ENCODE data around the gene SFXN5.

The SFXN5 gene

DNA sequence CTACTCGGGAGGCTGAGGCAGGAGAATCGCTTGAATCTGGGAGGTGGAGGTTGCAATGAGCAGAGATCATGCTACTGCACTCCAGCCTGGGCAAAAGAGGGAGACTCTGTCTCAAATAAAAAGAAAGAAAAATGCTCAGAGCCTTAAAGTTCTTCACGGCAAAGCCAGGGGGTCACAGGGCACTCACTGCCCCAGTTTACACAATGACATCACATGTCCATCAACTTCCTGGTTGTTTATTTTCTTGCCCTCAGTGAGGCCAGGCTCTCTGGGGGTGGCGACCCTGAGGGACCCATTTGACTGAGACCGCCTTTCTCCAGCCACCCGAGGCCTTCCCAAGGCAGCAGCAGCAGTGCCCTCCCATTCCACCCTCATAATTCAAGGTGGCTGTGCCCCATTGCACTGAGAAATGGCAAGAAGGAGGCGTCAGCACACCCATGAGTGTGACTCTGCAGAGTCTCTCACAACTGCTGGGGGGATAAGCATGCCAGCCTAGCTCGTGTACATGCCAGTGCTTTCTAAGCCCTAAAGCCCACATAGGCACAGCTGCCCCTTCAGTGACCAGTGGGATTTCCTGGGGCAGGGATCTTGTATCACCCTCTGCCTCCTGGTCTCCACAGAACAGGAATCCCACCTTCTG, 50.0 kb downstream of the SFXN5 start:
- DNase-seq (ENCODE audit: low read depth, low spot score), result no peak

- no peak for DNase-seq (ENCODE audit: low read depth, low spot score)
Observed at GRCh38 chr2:73020657-73021370, 50.7 kb downstream of the SFXN5 start.

DNA sequence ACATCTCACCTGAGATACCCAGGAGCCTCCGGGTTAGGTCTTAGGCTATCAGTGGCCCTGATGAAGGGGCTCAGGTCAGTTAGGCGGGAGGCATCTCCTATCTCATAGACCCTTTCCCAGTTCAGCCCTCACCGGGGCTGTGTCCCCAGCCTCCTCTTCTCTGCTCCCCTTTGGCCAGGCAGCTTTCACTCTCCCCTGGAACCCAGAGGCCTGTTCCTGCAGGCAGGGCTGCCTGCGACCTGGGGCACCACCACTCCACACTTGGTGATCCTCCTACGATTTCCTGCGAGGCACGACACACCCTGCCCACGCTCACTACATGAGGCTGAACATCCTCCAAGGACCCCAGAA, 51.2 kb downstream of the SFXN5 start:
- DNase-seq (ENCODE audit: low read depth, low spot score), result no peak

DNA sequence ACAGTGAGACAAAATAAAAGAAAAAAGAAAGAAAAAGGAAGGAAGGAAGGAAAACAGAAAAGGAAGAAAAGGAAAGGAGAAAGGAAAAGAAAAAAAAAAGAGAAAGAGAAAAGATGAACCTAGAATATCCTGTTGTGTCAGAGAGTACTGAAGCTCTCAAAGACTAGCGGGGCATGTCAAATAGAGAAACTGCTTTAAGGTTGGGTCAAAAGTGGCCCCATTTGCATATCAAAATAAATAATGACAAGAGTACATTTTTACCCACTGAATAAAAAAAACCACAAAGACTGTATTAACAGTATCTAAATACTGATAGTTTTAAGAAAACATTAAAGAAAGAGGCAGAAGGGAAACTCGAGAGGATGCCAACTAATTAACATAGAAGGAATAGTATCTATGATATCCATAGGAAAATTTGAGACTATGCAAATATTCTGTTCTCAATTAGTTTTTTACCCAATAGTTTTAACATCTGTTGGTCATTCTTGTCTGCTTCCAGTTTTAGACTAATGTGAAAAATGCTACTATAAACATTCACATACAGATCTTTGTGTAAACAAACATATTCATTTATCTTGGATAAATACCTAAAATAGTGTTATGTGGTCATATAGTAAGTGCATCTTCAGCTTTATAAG, 53.2 kb downstream of the SFXN5 start:
- no peak for DNase-seq (ENCODE audit: low read depth, low spot score)

DNA sequence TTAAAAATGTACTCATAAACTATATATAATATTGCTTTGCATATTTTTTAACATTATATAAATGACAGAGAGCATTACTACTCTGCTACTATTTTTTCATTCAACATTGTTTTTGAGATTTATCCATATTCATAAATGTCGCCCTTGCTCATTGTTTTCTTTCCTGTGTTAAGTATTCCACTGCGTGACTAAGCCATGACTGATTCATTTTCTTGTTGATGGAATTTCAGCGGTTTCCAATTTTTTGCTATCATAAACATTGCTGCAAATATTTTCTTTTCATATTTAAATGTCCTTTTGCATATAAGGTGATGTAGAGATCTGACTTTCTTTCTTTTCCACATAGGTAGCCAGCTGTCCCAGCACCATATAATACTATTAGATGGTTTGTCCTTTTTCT, 57.6 kb downstream of the SFXN5 start:
- DNase-seq (ENCODE audit: low read depth, low spot score), result no peak

GRCh38 chr2:73009177-73009839, 62.2 kb downstream of the SFXN5 start:
- no peak for DNase-seq (ENCODE audit: low read depth, low spot score)

GRCh38 chr2:73008766-73009135, 62.8 kb downstream of the SFXN5 start:
- DNase-seq (ENCODE audit: low read depth, low spot score), result no peak

DNA sequence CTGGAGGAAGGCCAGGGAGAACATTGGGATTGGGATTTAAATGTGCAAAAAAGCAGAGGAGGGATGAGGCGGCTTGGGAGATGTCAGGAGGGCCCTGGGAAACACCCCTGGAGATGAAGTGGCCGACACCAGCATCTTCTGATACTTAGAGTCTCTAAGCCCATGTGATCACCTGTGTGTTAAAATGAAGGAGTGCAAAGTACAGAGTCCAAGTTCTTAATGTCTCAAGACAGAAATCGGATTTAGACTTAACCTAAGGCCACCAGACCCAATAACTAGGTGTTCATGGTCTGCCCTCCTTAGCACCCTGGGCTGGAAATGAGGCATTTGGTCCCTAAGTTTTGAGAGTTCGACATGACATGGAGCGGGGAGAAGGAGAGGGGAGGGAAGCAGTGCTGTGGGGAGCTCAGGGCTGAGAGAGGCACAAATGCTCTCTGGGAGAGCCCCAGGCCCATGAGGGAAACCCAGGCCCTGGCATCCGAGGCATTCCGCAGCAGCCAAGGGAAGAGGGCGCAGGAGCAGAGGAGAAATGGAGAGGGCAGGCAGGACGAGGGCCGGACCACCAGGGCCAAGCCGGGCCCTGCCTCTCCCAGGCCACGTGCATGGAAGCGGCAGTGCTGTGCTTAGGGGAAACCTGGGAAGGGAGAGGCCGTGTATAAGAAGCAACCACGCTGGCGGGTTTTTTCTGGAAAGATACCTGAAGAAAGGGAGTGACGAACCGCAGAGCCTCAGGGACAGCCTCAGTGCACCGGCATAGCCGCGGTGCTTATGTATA, 63.3 kb downstream of the SFXN5 start:
- DNase-seq (ENCODE audit: low read depth, low spot score), result no peak

- DNase-seq (ENCODE audit: low read depth, low spot score), result no peak
Observed at GRCh38 chr2:73006969-73007710, 64.4 kb downstream of the SFXN5 start.

GRCh38 chr2:73004889-73005596, 66.5 kb downstream of the SFXN5 start:
- DNase-seq (ENCODE audit: low read depth, low spot score), result no peak

GRCh38 chr2:73004466-73004865, 67.0 kb downstream of the SFXN5 start:
- DNase-seq (ENCODE audit: low read depth, low spot score), result no peak

- DNase-seq (ENCODE audit: low read depth, low spot score), result no peak
Observed at GRCh38 chr2:73003027-73003426, 68.5 kb downstream of the SFXN5 start.

GRCh38 chr2:73000808-73001570, 70.5 kb downstream of the SFXN5 start:
- no peak for DNase-seq (ENCODE audit: low read depth, low spot score)

GRCh38 chr2:72999729-73000725, 71.5 kb downstream of the SFXN5 start:
- no peak for DNase-seq (ENCODE audit: low read depth, low spot score)

DNA sequence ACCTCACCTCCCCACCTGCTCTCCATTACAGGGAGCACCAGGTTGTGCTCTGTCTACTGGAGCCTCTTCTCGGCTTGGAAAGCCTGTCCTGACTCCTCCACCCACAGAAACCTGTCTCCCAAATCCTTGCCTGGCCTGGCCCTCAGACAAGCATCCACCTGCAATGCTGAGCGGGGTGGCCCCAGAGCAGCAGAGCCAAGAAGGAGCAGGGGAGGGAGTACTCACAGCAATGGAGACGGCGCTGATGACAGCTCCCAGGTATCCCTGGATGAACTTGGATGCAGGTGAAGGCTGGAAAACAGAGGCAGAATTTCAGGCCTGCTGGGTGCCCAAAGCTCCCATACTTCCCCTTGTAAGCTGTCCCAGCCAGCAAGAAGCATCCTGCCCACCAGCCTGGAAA, 72.8 kb downstream of the SFXN5 start:
- DNase-seq (ENCODE audit: low read depth, low spot score), result no peak

DNA sequence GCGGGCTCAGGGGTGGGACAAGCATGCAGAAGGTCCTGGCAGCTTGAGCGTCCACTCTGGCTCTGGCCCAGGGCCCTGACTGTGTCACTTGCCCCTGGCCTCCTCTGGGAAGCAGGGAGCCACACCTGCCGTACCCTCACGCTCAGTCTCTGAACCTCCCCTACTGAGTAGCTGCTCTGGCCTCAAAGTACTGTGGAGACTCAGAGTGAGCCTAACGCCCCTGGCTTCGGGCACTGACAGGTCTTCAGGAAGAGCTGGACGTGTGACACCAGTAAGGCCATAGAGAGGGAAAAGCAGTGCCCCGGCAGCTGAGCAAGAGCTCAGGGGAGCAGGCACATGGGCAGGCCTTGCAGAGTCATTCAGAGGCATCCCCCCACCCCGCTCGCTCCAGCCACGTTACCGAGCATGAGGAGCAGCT, 73.3 kb downstream of the SFXN5 start:
- DNase-seq (ENCODE audit: low read depth, low spot score), result no peak

- no peak for DNase-seq (ENCODE audit: low read depth, low spot score)
Observed at GRCh38 chr2:72996117-72996502, 75.4 kb downstream of the SFXN5 start.

DNA sequence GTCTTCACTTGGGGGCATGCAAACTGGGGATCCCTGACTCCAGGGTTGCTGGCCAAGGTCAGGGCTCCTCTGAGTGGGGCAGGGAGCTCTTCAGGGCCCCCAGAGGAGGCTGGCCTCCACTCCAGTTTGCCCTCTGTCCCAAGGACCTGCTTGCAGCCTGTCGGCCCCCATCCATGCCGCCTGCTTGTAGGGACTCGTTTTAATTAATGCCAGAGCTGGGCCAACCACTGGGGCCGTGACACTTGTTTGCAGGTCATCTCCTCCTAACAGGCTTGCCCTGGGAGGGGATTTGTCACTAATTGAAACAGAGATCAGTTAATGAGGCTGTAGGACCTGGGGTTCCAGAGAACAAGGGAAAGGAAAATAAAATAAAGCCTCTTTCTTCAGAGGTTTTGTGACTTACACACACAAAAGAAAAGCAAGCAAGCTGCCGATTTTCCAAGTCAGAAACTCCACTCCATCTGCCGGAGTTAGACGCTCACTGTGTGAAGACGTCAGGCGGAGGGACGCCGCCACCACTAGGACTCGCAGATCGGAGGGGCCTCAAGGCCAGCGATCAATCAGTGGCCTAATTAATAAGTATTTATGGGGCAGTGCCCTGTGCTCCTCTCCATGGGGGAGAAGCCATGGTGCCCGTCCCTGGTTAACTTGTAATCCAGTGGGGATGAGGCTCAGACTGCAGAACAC, 75.9 kb downstream of the SFXN5 start:
- no peak for DNase-seq (ENCODE audit: low read depth, low spot score)
